Astrocyte of the hippocampus (primary cell): ENCODE measurements around the gene TNFAIP8.

Source experiments
- DNase-seq: peaks from one replicate; pipeline ENCODE4 v3.0.0; 2011; ENCODE audit warnings: low read depth, low spot score

TNFAIP8 gene

GRCh38 chr5:119355685-119356611 lies at the start of gene TNFAIP8:
Gene TNFAIP8 (plus strand): TSS chr5:119356019. CDS start chr5:119356091, 72 bp downstream.
- peak; percentile 79 for DNase-seq

GRCh38 chr5:119307170-119307569 lies 48.6 kb upstream of the TNFAIP8 start:
- no peak for DNase-seq

GRCh38 chr5:119309326-119309725 lies 46.5 kb upstream of the TNFAIP8 start:
- DNase-seq, result no peak

GRCh38 chr5:119311688-119312087 lies 44.1 kb upstream of the TNFAIP8 start:
- DNase-seq, result no peak

DNA sequence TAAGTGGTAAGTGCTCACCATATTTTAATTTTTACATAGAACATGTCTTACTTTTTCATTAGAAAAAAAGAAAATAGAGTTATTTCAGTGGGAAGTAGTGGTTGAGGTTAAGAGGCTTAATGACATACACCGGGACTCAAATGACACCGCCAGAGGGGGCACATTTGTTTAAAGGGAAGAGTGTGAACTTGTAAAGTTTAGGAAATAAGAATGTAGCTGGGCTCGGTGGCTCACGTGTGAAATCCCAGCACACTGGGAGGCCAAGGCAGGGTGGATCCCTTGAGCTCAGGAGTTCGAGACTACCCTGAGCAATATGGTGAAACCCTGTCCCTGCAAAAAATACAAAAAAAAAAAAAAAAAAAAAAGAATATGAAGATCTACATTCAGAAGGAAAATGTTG lies 43.4 kb upstream of the TNFAIP8 start:
- no peak for DNase-seq

- no peak for DNase-seq
These were observed 42.6 kb upstream of the TNFAIP8 start for GRCh38 chr5:119313197-119313596.

DNA sequence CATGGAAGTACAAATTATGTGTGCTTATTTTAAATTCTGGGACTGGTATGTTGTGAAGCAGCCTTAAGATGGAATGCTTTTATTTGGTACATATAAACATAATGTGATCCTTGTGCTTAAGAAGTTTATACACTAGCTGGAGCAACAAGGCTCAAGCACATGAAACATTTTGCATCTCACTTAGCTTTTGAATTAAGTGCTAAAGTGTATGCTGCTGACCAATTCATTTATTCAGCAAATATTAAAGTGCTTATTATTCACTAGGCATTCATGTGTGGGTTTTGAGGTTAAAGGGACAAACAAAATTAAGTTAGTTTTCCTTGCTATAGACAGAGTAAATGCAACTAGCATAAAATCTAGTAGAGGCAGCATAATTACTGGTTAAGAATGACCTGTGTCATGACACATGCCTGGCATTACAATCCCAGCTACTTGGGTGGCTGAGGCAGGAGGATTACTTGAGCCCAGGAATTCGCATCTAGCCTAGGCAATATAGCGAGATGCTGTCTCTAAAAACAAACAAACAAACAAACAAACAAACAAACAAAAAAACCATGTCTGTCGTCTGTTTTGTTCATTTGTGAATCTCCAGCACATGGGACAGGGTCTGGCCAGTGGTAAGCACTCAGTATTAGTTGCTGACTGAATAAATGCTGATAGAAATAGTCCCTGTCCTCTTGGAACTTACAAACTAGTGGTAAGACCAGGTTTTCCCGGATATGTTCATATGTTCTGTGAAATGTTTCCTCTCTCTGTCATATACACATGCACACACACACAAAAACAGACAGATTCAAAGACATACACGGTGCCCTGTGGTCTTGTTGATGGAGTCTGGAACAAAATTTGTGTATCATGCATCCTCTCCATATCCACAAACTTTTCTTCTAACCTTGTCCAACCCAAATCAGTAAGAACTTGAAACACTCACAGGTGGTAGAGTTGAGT lies 41.9 kb upstream of the TNFAIP8 start:
- no peak for DNase-seq

DNA sequence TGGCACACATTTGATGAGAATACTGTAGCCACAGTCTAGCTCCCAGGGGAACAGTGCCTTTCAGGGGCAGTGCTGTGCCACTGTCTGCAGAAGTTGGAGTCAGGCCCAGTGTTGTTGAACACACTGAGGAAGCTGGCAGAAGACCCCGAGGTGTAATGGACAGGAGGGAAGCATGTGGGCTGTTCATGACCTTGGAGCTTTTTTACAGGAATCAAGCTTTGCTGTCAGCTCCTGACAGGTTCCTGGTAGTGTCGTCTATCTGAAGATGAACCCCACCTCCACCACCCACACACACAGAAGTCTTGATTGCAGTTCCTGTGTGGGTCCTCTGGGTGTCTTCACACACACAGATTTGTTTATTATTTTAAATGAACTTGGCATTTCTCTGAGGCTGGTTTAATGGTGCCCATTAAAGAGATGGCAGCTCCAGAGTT lies 40.3 kb upstream of the TNFAIP8 start:
- DNase-seq, result no peak

DNA sequence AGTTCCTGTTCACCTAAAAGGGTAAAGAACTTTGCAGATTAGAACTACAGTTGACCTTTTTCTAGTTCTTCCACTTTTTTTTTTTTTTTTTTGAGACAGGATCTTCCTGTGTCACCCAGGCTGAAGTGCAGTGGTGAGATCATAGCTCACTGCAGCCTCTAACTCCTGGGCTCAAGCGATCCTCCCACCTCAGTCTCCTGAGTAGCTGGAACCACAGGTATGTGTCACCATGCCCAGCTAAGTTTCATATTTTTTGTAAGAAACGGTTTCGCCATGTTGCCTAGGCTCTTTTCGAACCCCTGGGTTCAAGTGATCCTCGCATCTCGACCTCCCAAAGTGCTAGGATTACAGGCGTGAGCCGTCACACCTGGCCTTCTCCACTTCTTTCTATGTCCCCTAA lies 39.7 kb upstream of the TNFAIP8 start:
- no peak for DNase-seq

GRCh38 chr5:119316906-119317305 lies 38.9 kb upstream of the TNFAIP8 start:
- DNase-seq, result no peak

DNA sequence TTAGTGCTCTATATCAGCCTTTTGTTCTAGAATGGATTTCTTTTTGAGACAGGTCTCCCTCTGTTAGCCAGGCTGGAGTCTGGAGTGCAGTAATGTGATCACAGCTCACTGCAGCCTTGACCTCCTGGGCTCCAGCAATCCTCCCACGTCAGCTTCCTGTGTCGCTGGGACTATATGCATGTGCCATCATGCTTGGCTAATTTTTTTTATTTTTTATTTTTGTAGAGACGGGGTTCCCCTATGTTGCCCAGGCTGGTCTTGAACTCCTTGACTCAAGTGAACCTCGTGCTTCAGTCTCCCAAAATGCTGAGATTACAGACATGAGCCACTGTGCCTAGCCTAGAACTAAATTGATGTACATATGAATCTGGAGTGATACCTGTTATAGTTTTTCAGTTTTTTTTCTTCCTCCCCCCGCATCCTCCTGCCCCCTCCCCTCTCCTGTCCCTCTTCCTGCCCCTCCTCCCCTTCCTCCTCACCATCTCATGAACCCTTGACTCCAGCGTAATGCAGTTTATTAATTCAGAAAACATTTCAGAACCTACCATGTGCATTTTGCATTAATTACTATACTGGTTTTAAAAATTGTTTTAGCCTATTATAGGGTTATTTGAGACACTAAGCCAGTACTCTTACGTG lies 37.4 kb upstream of the TNFAIP8 start:
- DNase-seq, result no peak

DNA sequence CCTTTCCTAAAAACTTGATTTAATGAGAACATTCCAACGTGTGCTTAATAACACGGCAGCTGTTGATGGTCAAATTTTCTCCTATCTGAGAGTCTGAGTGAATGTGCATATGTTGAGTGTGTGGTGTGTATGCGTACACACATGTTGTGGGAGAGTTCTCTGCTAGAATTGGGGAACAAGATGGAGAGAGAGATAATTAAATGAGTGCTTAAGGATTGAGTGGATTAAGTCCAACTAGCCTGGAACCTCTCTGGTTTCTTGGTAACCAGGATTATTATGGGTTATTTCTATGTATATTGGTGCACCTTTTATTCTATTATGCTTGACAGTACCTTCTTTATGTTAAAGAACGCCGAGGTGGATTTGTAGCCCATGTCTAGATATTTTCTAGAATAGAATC lies 36.4 kb upstream of the TNFAIP8 start:
- DNase-seq, result no peak

DNA sequence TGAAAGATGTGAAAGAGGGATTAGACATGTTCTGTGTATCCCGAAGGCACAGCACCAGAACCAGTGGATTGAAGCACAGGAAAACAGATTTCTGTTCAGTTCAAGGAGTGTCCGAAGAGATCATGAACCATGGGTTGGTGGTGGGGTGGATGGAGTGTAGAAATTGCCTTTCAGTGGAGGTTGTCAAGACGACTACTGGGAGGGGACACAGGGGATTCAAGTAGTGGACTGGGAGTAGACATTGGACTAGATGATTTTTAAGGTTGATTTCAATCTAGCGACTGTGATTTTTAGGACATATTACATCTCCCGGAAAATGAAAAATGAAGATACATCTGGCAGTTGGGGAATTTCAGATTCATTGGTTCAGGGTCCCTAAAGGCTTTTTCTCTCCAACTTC lies 35.9 kb upstream of the TNFAIP8 start:
- no peak for DNase-seq

- no peak for DNase-seq
These were observed 34.1 kb upstream of the TNFAIP8 start for GRCh38 chr5:119321569-119322311.

GRCh38 chr5:119322312-119322947 lies 33.4 kb upstream of the TNFAIP8 start:
- no peak for DNase-seq

- DNase-seq, result no peak
These were observed 32.8 kb upstream of the TNFAIP8 start for GRCh38 chr5:119322948-119323537.

- peak; percentile 53 for DNase-seq
These were observed 32.2 kb upstream of the TNFAIP8 start for GRCh38 chr5:119323601-119324000.

- DNase-seq, result no peak
These were observed 31.0 kb upstream of the TNFAIP8 start for GRCh38 chr5:119324842-119325241.

- no peak for DNase-seq
These were observed 28.8 kb upstream of the TNFAIP8 start for GRCh38 chr5:119327018-119327417.
